K562 (cell line): ENCODE measurements around the gene SFI1. TPM values are rescaled to one million over a fixed set of nuclear protein-coding genes. Genes with fewer than 3 reads are reported as not detected.
A peak's percentile ranks its signal among the peaks of the same experiment; 100 is the strongest.

Source experiments
- AFF1 ChIP-seq, 2 experiments: fragments of 450-650 bp; IDR thresholded peaks; 2 replicates each; pipeline ENCODE4 v1.6.1; 2018; ENCODE audit warnings: mild to moderate bottlenecking in 2 of 2, low read depth in 1 of 2; ENCODE audit not compliant: partially characterized antibody in 2 of 2
- CBX2 ChIP-seq: fragments of 200-600 bp; sonication (generic); IDR thresholded peaks from one replicate; pipeline ENCODE4 v1.6.1; 2012; ENCODE audit warnings: mild to moderate bottlenecking, low read length, inconsistent platforms; ENCODE audit not compliant: insufficient read depth, poor library complexity, severe bottlenecking
- CHD7 ChIP-seq: fragments of 200-600 bp; sonication (generic); IDR thresholded peaks from one replicate; pipeline ENCODE4 v1.6.1; 2012; ENCODE audit warnings: mild to moderate bottlenecking, low read depth, low read length, inconsistent platforms
- KLF1 ChIP-seq: fragments of 450-650 bp; IDR thresholded peaks from 2 replicates; pipeline ENCODE4 v1.6.1; 2016; ENCODE audit warnings: missing genetic modification characterization, missing compliant biosample characterization
- SMAD2 ChIP-seq: fragments of 150-350 bp; IDR thresholded peaks from 2 replicates; pipeline ENCODE4 v1.6.1; 2014; ENCODE audit warnings: low read depth, mild to moderate bottlenecking, low read length
- ZBTB1 ChIP-seq: sonication (generic); formaldehyde crosslinking; IDR thresholded peaks from 2 replicates; pipeline ENCODE4 v1.8.1; 2023; ENCODE audit warnings: missing genetic modification reagents, low read depth, mild to moderate bottlenecking, borderline replicate concordance
- ZNF165 ChIP-seq: fragments of 250-450 bp; sonication (Bioruptor Pico); IDR thresholded peaks from 2 replicates; pipeline ENCODE4 v1.4.0; 2020; ENCODE audit warnings: borderline replicate concordance
- ZNF239 ChIP-seq: fragments of 250-450 bp; sonication (Bioruptor Pico); IDR thresholded peaks from 2 replicates; pipeline ENCODE4 v1.4.0; 2020; ENCODE audit warnings: mild to moderate bottlenecking
- ZNF408 ChIP-seq: fragments of 250-450 bp; sonication (Bioruptor Pico); IDR thresholded peaks from 2 replicates; pipeline ENCODE4 v1.4.0; 2020; ENCODE audit warnings: low read depth, mild to moderate bottlenecking, moderate library complexity
- ZNF431 ChIP-seq: sonication (generic); formaldehyde crosslinking; IDR thresholded peaks from 2 replicates; pipeline ENCODE4 v1.8.0; 2022; ENCODE audit warnings: mild to moderate bottlenecking, missing genetic modification reagents
- ZNF77 ChIP-seq: fragments of 250-450 bp; sonication (Bioruptor Pico); IDR thresholded peaks from 2 replicates; pipeline ENCODE4 v1.5.0; 2020
- polyA plus RNA-seq, 8 experiments: library from polyadenylated mRNA; depleted of rRNA in 4 of 8; stranded (reverse) in 5 of 8; unstranded in 3 of 8; fragments of >200 nt; fragmentation: Nextera tagmentation in 2 of 8; fragmentation: Illumina TruSeq in 1 of 8; extraction: Ambion mirVana in 2 of 8; extraction: Trizol in 1 of 8; gene quantifications; 2 replicates each; pipeline versions ENCODE4 v1.2.1 to v1.2.3, GENCODE V29; 2011 to 2014; ENCODE audit warnings: inconsistent platforms in 1 of 8, missing spikeins in 1 of 8
- total RNA-seq, 7 experiments: library from RNA; depleted of rRNA in 6 of 7; stranded (reverse); fragments of >200 nt in 6 of 7; fragmentation: Illumina TruSeq in 2 of 7; extraction: Trizol in 2 of 7; gene quantifications; 2 replicates each; pipeline versions ENCODE4 v1.2.1 to v1.2.3, GENCODE V29; 2011 to 2021; ENCODE audit warnings: low replicate concordance in 1 of 7

The SFI1 gene
- total and polyA plus RNA-seq, 9 of the 15 experiments (the other 6 are each of a cell fraction or from before 2014, with no cell fraction given), result 3.0 to 25.6 (median 14.1) TPM

DNA sequence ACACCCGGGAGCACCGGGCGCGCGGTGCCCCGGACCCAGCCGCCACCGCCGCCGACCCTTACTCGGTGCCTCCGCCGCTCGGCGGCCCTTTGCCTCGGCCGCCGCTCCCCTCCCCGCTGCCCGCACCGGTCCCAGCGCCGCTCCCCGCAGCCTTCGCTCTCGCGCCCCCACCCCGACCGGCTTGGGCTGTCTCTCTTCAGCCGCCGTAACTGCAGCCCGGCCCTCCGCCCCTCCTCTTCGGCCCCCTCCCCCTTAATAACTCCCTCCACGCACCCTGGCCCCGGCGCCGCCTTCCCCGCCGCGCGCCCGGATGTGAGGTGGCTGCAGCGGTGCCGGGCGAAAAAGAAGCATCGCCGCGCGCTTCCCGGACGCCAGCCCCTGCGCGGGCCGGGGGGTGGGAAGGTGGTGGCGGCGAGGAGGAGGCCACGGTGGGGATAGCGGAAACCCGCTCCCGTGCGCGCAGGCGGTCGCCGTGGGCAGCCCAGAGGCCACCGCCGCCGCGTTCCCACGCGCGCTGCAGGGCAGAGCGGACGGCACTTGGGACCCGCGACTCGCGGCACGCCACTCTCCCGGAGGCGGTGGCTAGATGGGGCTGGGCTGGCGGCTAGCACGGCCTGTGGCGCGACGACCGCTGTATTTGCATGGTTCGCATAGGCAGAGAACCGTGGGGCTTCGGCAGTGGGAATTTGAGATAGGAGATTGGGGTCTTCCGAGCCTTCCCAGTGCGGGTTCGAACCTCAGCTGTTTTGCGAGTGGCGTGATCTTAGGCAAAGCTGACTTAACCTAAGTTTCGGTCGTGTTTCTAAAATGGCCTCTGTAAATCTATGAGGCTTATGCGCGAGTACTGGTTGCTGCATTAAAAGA, 6.5 kb upstream of the SFI1 start, which contains the start of gene EIF4ENIF1 (continued):
- TF ChIP-seq AFF1 (IDR thresholded peaks at IDR 0.05; ENCODE audit: low read depth in 1 of 2, partially characterized antibody in 2 of 2), result no peak
- TF ChIP-seq CBX2, result no peak
- no peak for TF ChIP-seq KLF1 (tag)
- TF ChIP-seq SMAD2, result no peak
- TF ChIP-seq ZNF165 (CRISPR knock-in tag), result no peak
- no peak for TF ChIP-seq ZNF408 (CRISPR knock-in tag)
- TF ChIP-seq ZNF77, result no peak
- peak; percentile 45; the same call in 1 of the 2 replicates for TF ChIP-seq ZBTB1 (CRISPR knock-in tag)
- no peak for TF ChIP-seq ZNF239 (CRISPR knock-in tag)
- no peak for TF ChIP-seq CHD7
- TF ChIP-seq ZNF431 (CRISPR knock-in tag), result no peak
